MCF 10A (cell line): ENCODE results near the gene GABRG1. TPM values are rescaled to one million over a fixed set of nuclear protein-coding genes. Genes with fewer than 3 reads are reported as not detected.

Experiments used
- BruUV-seq: library from RNA; stranded (reverse); fragments of 400-500 nt; replicated peaks from 2 replicates; lab custom pipeline; 2021; lab: Mats Ljungman, UMichigan
- CTCF ChIA-PET: fragments of 300-600 bp; sonication (Branson Sonifier 250); formaldehyde crosslinking; extraction: SDS; loops from one replicate; lab custom pipeline; 2021; ENCODE audit warnings: antibody characterized with exemption, inconsistent platforms; lab: Yijun Ruan, JAX
- POLR2A ChIA-PET: fragments of 300-600, 350-650 bp; sonication (Branson Sonifier 250); formaldehyde crosslinking; extraction: SDS; loops from one replicate; lab custom pipeline; 2020; ENCODE audit warnings: antibody characterized with exemption, inconsistent platforms; lab: Yijun Ruan, JAX
- DNase-seq: peaks from one replicate; pipeline ENCODE4 v3.0.0-alpha.2; 2018; ENCODE audit not compliant: unreplicated experiment
- H3K27ac Mint-ChIP-seq: one replicate; pipeline ENCODE4 v1.8.0; 2022; ENCODE audit warnings: mild to moderate bottlenecking, low read depth, mixed read lengths; ENCODE audit not compliant: unreplicated experiment
- H3K27me3 Mint-ChIP-seq: one replicate; pipeline ENCODE4 v1.8.0; 2022; ENCODE audit warnings: mixed read lengths; ENCODE audit not compliant: insufficient read depth, unreplicated experiment
- H3K36me3 Mint-ChIP-seq: one replicate; pipeline ENCODE4 v1.8.0; 2022; ENCODE audit warnings: mild to moderate bottlenecking, moderate library complexity, mixed read lengths; ENCODE audit not compliant: insufficient read depth, unreplicated experiment
- H3K4me1 Mint-ChIP-seq: one replicate; pipeline ENCODE4 v1.8.0; 2022; ENCODE audit warnings: mixed read lengths; ENCODE audit not compliant: insufficient read depth, unreplicated experiment
- H3K4me3 Mint-ChIP-seq: one replicate; pipeline ENCODE4 v1.8.0; 2022; ENCODE audit warnings: mild to moderate bottlenecking, moderate library complexity, mixed read lengths; ENCODE audit not compliant: unreplicated experiment
- H3K9me3 Mint-ChIP-seq: one replicate; pipeline ENCODE4 v1.8.0; 2022; ENCODE audit warnings: mixed read lengths; ENCODE audit not compliant: unreplicated experiment
- CTCF ChIP-seq: fragments of 200-600 bp; IDR thresholded peaks from one replicate; pipeline ENCODE4 v1.8.0; 2022; ENCODE audit warnings: antibody characterized with exemption, mild to moderate bottlenecking; ENCODE audit not compliant: unreplicated experiment
- intact Hi-C: fragments of 100-400 bp; cut with micrococcal nuclease; formaldehyde crosslinking; loops from 2 replicates; pipeline ENCODE4 v1.14.1; 2022
- total RNA-seq: library from RNA; stranded (reverse); gene quantifications from 2 replicates; pipeline ENCODE4 v1.2.3, GENCODE V29; 2022

The GABRG1 gene
- total RNA-seq, 1 experiment from 2014 or later, result not detected

DNA sequence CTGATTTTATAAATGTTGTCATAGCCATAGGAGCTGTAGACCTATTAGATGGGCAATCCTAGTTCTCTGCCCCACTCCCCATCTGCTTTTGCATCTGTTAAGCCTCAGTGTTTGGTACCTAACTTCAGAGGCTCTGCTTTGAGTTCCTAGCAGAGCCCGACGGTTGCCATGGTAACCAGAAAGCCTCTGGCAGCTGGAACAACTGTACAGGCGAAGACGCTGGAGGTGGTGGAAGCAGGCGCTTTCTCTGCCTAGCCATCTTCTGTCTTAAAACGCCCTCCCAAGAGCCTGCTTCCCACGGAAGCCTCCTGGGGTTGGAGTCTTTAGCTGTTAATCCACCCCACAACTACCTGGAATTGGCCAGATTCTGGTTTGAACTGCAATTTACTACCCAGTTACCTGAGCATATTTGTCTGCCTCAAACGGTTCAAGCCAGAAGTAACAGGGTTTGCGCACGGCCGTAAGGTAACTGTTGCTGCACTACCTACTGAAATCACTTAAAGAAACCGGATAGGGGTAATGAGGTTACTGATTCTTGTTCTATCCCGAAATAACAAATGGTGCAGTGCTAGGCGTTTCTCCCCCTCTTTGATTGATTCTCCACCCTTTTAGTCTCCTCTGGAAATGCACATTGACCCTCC lies 1.0 kb upstream of the GABRG1 start:
- no peak overlapping the region for H3K27ac Mint-ChIP-seq

DNA sequence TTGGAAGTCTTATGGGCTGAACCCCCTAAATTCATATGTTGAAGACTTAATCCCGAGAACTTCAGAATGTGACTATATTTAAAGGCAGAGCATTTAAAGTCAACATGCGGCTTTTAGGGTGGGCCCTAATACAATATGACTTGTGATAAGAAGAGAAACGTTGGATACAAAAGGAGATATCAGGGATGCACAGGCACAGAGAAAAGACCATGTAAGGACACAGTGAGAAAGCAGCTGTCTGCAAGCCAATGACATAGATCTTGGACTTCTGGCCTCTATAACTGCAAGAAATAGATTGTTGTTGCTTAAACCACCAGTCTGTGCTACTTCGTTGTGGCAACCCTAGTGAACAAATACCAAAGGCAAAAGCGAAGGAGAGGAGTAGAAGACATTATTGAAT lies 42.2 kb downstream of the GABRG1 start:
- Mint-ChIP-seq H3K27me3 (no peaks in the 10 kb centered on the region), H3K4me3 (no peak overlapping the region), H3K9me3 (no peaks in the 10 kb centered on the region), H3K36me3 (no peaks in the 10 kb centered on the region), H3K27ac (no peak overlapping the region), H3K4me1 (no peaks in the 10 kb centered on the region)
- POLR2A ChIA-PET, result no interaction called here
- intact Hi-C loops, result no loop called here
- no peak for DNase-seq
- CTCF ChIA-PET, result no interaction called here
- no TSS peak for BruUV-seq
- TF ChIP-seq CTCF, result no peak

More for the DNA sequence above, 1.0 kb upstream of the GABRG1 start:
- H3K9me3 Mint-ChIP-seq, result no peaks in the 10 kb centered on the region
- intact Hi-C loops, result no loop called here
- POLR2A ChIA-PET, result no interaction called here
- TF ChIP-seq CTCF, result no peak
- no peaks in the 10 kb centered on the region for H3K36me3 Mint-ChIP-seq
- H3K4me1 Mint-ChIP-seq, result no peaks in the 10 kb centered on the region
- H3K27me3 Mint-ChIP-seq, result no peaks in the 10 kb centered on the region
- no peak overlapping the region for H3K4me3 Mint-ChIP-seq
- no peak for DNase-seq
- CTCF ChIA-PET, result no interaction called here
- BruUV-seq, result no TSS peak

DNA sequence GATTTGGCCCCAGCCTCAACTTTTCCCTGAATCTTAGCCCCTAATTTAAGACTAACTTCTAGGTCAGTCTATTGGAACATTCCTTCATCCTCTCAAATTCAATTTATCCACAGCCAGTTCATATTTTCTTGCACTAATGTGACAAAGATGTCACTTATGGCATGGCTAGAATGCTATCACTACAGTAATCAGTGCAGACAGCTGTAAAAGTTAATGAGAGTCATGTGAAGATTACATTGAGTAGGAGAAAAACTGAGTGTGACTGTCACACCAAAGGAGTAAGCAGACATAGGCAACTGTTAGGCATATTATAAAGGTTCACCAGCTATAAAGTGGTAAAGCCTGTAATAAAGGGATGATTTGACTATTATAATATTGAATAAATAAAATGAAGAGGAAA lies 42.6 kb downstream of the GABRG1 start:
- no peaks in the 10 kb centered on the region for H3K9me3 Mint-ChIP-seq
- no peaks in the 10 kb centered on the region for H3K27me3 Mint-ChIP-seq
- intact Hi-C loops, result no loop called here
- no TSS peak for BruUV-seq
- ChIA-PET CTCF (no interaction called here), POLR2A (no interaction called here)
- TF ChIP-seq CTCF, result no peak
- no peak overlapping the region for H3K27ac Mint-ChIP-seq
- no peaks in the 10 kb centered on the region for H3K4me1 Mint-ChIP-seq
- DNase-seq, result no peak
- H3K4me3 Mint-ChIP-seq, result no peak overlapping the region
- no peaks in the 10 kb centered on the region for H3K36me3 Mint-ChIP-seq

GRCh38 chr4:46073778-46074177 lies 50.1 kb downstream of the GABRG1 start:
- Mint-ChIP-seq H3K36me3 (no peaks in the 10 kb centered on the region), H3K27me3 (no peaks in the 10 kb centered on the region)
- CTCF ChIA-PET, result interaction anchor here (0.6 kb wide), 1 partner anchor 228 kb away, joined by 5 read pairs; no protein-coding TSS in a partner anchor

More at GRCh38 chr4:46073778-46074177, 50.1 kb downstream of the GABRG1 start:
- BruUV-seq, result no TSS peak
- Mint-ChIP-seq H3K4me1 (no peaks in the 10 kb centered on the region), H3K27ac (no peak overlapping the region), H3K9me3 (no peaks in the 10 kb centered on the region), H3K4me3 (no peak overlapping the region)
- intact Hi-C loops, result no loop called here
- DNase-seq, result no peak
- no peak for TF ChIP-seq CTCF
- POLR2A ChIA-PET, result no interaction called here
